IMR-90 (cell line): ENCODE measurements around the gene ARAP1.
A peak's percentile ranks its signal among the peaks of the same experiment; 100 is the strongest.

ENCODE experiments used
- FOS ChIP-seq: fragments of 150-350 bp; IDR thresholded peaks from 2 replicates; pipeline ENCODE4 v1.6.1; 2016; ENCODE audit warnings: low read depth, low read length
- MAZ ChIP-seq: IDR thresholded peaks from 2 replicates; pipeline ENCODE4 v1.6.1; 2012; ENCODE audit warnings: low read depth, mild to moderate bottlenecking, low read length, improper control_type of control experiment, moderate library complexity, borderline replicate concordance
- MXI1 ChIP-seq: IDR thresholded peaks from 2 replicates; pipeline ENCODE4 v1.6.1; 2012; ENCODE audit warnings: low read depth, mild to moderate bottlenecking, low read length, moderate library complexity, borderline replicate concordance
- POLR2A ChIP-seq: IDR thresholded peaks from 2 replicates; pipeline ENCODE4 v1.6.1; 2012; ENCODE audit warnings: mild to moderate bottlenecking, low read depth, low read length
- RCOR1 ChIP-seq: IDR thresholded peaks from 2 replicates; pipeline ENCODE4 v1.6.1; 2012; ENCODE audit warnings: mild to moderate bottlenecking, low read length, improper control_type of control experiment; ENCODE audit not compliant: insufficient replicate concordance
- TF ChIP-seq, protein P1 (sequence below): conservative IDR thresholded peaks from 2 replicates; pipeline ENCODE4 v1.5.1; 2012; ENCODE audit warnings: mild to moderate bottlenecking, low read depth, low read length, improper control_type of control experiment
- TF ChIP-seq, protein P2 (sequence below): fragments of 150-350 bp; IDR thresholded peaks from 2 replicates; pipeline ENCODE4 v1.6.1; 2016; ENCODE audit warnings: low read depth, mild to moderate bottlenecking, low read length, moderate library complexity, borderline replicate concordance
- TF ChIP-seq, protein P3 (sequence below): fragments of 150-350 bp; IDR thresholded peaks from 2 replicates; pipeline ENCODE4 v1.6.1; 2017; ENCODE audit warnings: mild to moderate bottlenecking, antibody characterized with exemption, low read length, low read depth

DNA sequence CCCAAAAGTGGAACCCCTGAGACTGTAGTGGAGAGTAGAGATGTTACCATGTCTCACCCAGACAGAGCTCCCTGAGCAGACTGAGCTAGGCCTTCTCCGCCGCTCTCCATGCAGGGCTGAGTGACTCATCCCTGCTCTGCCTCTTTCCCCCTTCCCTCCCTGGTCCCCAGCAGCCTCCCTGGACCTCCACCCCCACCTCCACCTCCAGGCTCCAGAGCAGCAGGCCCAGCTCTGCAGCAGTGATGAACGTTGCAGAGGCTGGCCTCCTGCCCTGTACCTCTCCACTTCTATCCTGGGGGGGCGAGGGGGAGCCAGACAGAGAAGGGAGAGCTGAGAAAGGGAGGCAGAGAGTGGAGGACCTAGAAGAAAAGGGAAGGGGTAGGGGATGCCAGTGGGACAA, 19.3 kb upstream of the ARAP1 start:
- TF ChIP-seq, protein P1, sequence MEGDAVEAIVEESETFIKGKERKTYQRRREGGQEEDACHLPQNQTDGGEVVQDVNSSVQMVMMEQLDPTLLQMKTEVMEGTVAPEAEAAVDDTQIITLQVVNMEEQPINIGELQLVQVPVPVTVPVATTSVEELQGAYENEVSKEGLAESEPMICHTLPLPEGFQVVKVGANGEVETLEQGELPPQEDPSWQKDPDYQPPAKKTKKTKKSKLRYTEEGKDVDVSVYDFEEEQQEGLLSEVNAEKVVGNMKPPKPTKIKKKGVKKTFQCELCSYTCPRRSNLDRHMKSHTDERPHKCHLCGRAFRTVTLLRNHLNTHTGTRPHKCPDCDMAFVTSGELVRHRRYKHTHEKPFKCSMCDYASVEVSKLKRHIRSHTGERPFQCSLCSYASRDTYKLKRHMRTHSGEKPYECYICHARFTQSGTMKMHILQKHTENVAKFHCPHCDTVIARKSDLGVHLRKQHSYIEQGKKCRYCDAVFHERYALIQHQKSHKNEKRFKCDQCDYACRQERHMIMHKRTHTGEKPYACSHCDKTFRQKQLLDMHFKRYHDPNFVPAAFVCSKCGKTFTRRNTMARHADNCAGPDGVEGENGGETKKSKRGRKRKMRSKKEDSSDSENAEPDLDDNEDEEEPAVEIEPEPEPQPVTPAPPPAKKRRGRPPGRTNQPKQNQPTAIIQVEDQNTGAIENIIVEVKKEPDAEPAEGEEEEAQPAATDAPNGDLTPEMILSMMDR = no peak
- TF ChIP-seq, protein P2, sequence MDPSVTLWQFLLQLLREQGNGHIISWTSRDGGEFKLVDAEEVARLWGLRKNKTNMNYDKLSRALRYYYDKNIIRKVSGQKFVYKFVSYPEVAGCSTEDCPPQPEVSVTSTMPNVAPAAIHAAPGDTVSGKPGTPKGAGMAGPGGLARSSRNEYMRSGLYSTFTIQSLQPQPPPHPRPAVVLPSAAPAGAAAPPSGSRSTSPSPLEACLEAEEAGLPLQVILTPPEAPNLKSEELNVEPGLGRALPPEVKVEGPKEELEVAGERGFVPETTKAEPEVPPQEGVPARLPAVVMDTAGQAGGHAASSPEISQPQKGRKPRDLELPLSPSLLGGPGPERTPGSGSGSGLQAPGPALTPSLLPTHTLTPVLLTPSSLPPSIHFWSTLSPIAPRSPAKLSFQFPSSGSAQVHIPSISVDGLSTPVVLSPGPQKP = no peak
- peak; percentile 86 for TF ChIP-seq FOS
- TF ChIP-seq, protein P3, sequence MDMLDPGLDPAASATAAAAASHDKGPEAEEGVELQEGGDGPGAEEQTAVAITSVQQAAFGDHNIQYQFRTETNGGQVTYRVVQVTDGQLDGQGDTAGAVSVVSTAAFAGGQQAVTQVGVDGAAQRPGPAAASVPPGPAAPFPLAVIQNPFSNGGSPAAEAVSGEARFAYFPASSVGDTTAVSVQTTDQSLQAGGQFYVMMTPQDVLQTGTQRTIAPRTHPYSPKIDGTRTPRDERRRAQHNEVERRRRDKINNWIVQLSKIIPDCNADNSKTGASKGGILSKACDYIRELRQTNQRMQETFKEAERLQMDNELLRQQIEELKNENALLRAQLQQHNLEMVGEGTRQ = no peak
- peak; percentile 45; the same call in 1 of the 2 replicates for TF ChIP-seq POLR2A
- peak; percentile 86 for TF ChIP-seq MAZ
- peak; percentile 33 for TF ChIP-seq RCOR1
- TF ChIP-seq MXI1 = no peak
